Activated CD8-positive, alpha-beta T cell treated with anti-CD3 and anti-CD28 coated beads for 36 hours (primary cell): Measurements from ENCODE around the gene PHKB. TPM values are rescaled to one million over a fixed set of nuclear protein-coding genes. Genes with fewer than 3 reads are reported as not detected.

Experiments
- ATAC-seq: fragments of 200-7000 bp; cut with Tn5 transposase; one replicate; pipeline ENCODE4 v1.10.0; 2021; ENCODE audit warnings: mild to moderate bottlenecking, moderate library complexity
- CTCF ChIA-PET: fragments of 350-600 bp; sonication (Branson Sonifier 250); formaldehyde crosslinking; loops from one replicate; lab custom pipeline; 2021; ENCODE audit warnings: antibody characterized with exemption; lab: Charles Lee
- POLR2A ChIA-PET: fragments of 350-600 bp; sonication (Branson Sonifier 250); formaldehyde crosslinking; loops from one replicate; lab custom pipeline; 2021; ENCODE audit warnings: antibody characterized with exemption; lab: Charles Lee
- DNase-seq: peaks from one replicate; pipeline ENCODE4 v3.0.0-alpha.2; 2020
- H3K27ac Mint-ChIP-seq: one replicate; pipeline ENCODE4 v1.8.0; 2021; ENCODE audit warnings: mild to moderate bottlenecking, mixed read lengths
- H3K27me3 Mint-ChIP-seq: one replicate; pipeline ENCODE4 v1.8.0; 2021; ENCODE audit warnings: mixed read lengths
- H3K36me3 Mint-ChIP-seq: one replicate; pipeline ENCODE4 v1.8.0; 2021; ENCODE audit warnings: low read depth, mixed read lengths
- H3K4me1 Mint-ChIP-seq: one replicate; pipeline ENCODE4 v1.8.0; 2021; ENCODE audit warnings: low read depth, mixed read lengths
- H3K4me3 Mint-ChIP-seq: one replicate; pipeline ENCODE4 v1.8.0; 2021; ENCODE audit warnings: mild to moderate bottlenecking, moderate library complexity, mixed read lengths
- H3K9me3 Mint-ChIP-seq: one replicate; pipeline ENCODE4 v1.8.0; 2021; ENCODE audit warnings: mixed read lengths
- intact Hi-C: fragments of 100-400 bp; cut with micrococcal nuclease; formaldehyde crosslinking; loops from one replicate; pipeline ENCODE4 v1.10.0; 2022
- total RNA-seq, 2 experiments: library from RNA; stranded (reverse); gene quantifications; one replicate each; pipeline ENCODE4 v1.2.3, GENCODE V29; 2021
- TF ChIP-seq, protein P1 (sequence below): fragments of 200-600 bp; IDR thresholded peaks from one replicate; pipeline ENCODE4 v1.8.0; 2022; ENCODE audit warnings: antibody characterized with exemption, mild to moderate bottlenecking

PHKB gene
- total RNA-seq, 2 experiments from 2014 or later, result 20.2 to 23.1 TPM

DNA sequence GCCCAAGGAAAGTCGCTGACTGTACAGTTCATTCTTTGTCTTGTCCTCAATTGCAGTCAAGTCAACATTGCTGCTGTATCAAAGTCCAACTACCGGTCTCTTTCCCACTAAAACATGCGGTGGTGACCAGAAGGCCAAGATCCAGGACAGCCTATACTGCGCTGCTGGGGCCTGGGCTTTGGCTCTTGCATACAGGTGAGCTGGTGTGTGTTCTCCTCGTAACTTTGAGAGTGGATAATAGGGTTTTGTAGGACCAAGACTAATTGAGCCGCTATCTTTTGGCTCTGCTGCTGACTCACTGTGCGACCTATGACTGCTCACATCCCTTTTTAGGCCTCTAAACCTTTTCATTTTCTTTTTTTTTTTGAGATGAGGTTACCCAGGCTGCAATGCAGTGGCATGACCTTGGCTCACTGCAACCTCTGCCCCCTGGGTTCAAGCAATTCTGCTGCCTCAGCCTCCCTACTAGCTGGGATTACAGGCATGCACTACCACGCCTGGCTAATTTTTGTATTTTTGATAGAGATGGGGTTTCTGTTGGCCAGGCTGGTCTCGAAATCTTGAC lies 38.7 kb downstream of the PHKB start:
- ATAC-seq (no peak), DNase-seq (no peak)
- Mint-ChIP-seq H3K27ac (no peak overlapping the region), H3K4me3 (no peak overlapping the region), H3K27me3 (no peaks in the 10 kb centered on the region), H3K9me3 (no peaks in the 10 kb centered on the region), H3K36me3 (peaks cover 29% of the 10 kb centered on the region), H3K4me1 (peaks cover under 1% of the 10 kb centered on the region)
- CTCF ChIA-PET, result no interaction called here
- POLR2A ChIA-PET, result no interaction called here
- intact Hi-C loops, result no loop called here
- TF ChIP-seq, protein P1, sequence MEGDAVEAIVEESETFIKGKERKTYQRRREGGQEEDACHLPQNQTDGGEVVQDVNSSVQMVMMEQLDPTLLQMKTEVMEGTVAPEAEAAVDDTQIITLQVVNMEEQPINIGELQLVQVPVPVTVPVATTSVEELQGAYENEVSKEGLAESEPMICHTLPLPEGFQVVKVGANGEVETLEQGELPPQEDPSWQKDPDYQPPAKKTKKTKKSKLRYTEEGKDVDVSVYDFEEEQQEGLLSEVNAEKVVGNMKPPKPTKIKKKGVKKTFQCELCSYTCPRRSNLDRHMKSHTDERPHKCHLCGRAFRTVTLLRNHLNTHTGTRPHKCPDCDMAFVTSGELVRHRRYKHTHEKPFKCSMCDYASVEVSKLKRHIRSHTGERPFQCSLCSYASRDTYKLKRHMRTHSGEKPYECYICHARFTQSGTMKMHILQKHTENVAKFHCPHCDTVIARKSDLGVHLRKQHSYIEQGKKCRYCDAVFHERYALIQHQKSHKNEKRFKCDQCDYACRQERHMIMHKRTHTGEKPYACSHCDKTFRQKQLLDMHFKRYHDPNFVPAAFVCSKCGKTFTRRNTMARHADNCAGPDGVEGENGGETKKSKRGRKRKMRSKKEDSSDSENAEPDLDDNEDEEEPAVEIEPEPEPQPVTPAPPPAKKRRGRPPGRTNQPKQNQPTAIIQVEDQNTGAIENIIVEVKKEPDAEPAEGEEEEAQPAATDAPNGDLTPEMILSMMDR, result no peak

DNA sequence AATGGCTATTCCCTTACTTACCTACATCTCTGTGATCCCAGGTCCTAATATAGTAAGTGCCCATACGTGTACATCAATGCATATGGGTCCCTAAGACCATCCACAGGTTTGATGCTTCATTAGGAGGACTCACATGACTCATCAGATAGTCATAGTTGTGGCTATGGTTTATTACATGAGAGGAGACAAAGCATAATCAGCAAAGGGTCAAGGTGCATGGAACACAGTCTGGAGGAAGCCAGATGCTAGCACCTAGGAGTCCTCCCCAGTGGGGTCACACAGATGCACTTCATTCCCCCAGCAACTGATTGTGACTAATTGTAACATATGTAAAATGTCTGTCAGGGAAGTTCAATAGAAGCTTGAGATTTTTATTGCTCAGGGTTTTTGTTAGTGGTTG lies 42.8 kb downstream of the PHKB start:
- CTCF ChIA-PET, result no interaction called here
- no peaks in the 10 kb centered on the region for H3K9me3 Mint-ChIP-seq
- POLR2A ChIA-PET, result no interaction called here
- TF ChIP-seq, protein P1, result no peak
- H3K36me3 Mint-ChIP-seq, result peaks cover 28% of the 10 kb centered on the region
- no peak overlapping the region for H3K27ac Mint-ChIP-seq
- no peak for DNase-seq
- H3K4me3 Mint-ChIP-seq, result no peak overlapping the region
- no peak for ATAC-seq
- no peaks in the 10 kb centered on the region for H3K4me1 Mint-ChIP-seq
- intact Hi-C loops, result no loop called here
- no peaks in the 10 kb centered on the region for H3K27me3 Mint-ChIP-seq

DNA sequence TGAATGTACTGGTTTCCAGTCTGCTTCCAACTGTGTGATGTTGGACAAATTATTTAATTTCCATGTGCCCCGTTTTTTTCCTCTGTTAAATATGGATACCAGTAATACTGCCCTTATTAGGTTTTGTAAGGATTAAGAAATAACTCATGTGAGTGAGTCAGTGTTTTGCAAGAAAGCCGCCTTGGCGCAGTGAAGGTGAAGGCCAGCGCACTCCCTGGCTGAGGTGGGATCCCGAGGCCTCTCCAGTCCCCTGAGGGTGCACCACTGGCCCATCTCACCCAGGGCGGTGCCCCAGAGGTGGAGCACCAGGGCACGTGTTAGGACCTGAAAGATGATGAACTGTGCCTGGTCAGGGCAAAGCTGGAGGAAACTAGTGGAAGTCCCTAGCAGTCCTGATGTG lies 43.5 kb downstream of the PHKB start:
- DNase-seq, result no peak
- Mint-ChIP-seq H3K36me3 (peaks cover 28% of the 10 kb centered on the region), H3K4me1 (no peaks in the 10 kb centered on the region), H3K27ac (no peak overlapping the region), H3K4me3 (no peak overlapping the region), H3K9me3 (no peaks in the 10 kb centered on the region), H3K27me3 (no peaks in the 10 kb centered on the region)
- intact Hi-C loops, result no loop called here
- ChIA-PET CTCF (no interaction called here), POLR2A (no interaction called here)
- no peak for ATAC-seq
- TF ChIP-seq, protein P1, result no peak

DNA sequence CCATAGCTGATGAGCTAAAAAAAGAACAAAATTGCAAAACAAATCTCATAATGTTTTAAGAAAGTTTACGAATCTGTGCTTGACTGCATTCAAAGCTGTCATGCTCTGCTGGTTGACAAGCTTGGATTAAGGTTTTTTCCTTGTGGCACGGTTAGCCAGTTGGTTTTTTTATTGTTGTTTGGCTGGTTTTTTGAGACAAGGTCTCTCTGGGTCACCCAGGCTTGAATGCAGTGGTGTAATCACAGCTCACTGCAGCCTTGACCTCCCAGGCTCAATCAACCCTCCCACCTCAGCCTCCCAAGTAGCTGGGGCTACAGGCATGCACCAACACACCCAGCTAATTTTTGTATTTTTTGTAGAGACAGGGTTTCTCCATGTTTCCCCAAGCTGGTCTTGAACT lies 45.7 kb downstream of the PHKB start:
- ChIA-PET CTCF (interaction anchor here (1.0 kb wide), 1 partner anchor 55 kb away, joined by 3 read pairs; no protein-coding TSS in a partner anchor), POLR2A (interaction anchor here (0.7 kb wide), 1 partner anchor 94 kb away, joined by 3 read pairs; no protein-coding TSS in a partner anchor)
- DNase-seq (no peak), ATAC-seq (no peak)
- Mint-ChIP-seq H3K4me3 (no peak overlapping the region), H3K9me3 (no peaks in the 10 kb centered on the region), H3K4me1 (no peaks in the 10 kb centered on the region), H3K27me3 (no peaks in the 10 kb centered on the region), H3K36me3 (peaks cover 16% of the 10 kb centered on the region), H3K27ac (no peak overlapping the region)
- TF ChIP-seq, protein P1, result no peak
- intact Hi-C loops, result no loop called here

DNA sequence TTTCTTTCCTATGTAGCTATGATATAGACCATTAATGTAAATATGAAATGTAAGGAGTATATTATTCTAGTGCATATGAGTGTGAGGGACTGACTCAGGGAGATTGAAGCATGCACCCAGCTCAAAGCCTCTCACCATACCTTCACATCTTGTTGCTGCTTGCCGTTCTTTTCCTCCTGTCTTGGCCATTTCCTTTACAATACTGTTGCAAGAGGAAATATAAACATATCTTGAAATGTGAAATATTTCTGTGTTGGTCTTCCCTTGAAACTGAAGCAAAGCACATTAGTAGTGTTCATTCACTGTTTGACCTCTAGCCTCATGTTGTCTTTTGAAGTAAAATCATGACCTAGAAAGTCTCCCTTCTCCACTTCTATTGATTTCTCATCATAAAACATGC lies 46.6 kb downstream of the PHKB start:
- POLR2A ChIA-PET, result no interaction called here
- TF ChIP-seq, protein P1, result no peak
- Mint-ChIP-seq H3K9me3 (no peaks in the 10 kb centered on the region), H3K4me3 (no peak overlapping the region), H3K36me3 (peaks cover 17% of the 10 kb centered on the region), H3K4me1 (no peaks in the 10 kb centered on the region), H3K27ac (no peak overlapping the region), H3K27me3 (no peaks in the 10 kb centered on the region)
- no peak for ATAC-seq
- no peak for DNase-seq
- intact Hi-C loops, result no loop called here
- CTCF ChIA-PET, result no interaction called here
